Neural cell (in vitro differentiated cells): Measurements from ENCODE around the gene GAL3ST3. TPM values are rescaled to one million over a fixed set of nuclear protein-coding genes. Genes with fewer than 3 reads are reported as not detected.

Experiments
- H2AFZ ChIP-seq: fragments of 200-600, 300-800 bp; sonication (generic), shearing (Covaris generic); 2 replicates; pipeline ENCODE4 v1.6.0; 2014; ENCODE audit warnings: low read depth, mild to moderate bottlenecking, antibody characterized with exemption, low read length, moderate library complexity
- H3F3A ChIP-seq: fragments of 200-600 bp; shearing (Covaris generic); 2 replicates; pipeline ENCODE4 v1.6.1; 2016; ENCODE audit warnings: mild to moderate bottlenecking, moderate library complexity, mixed read lengths, antibody characterized with exemption, low read length; ENCODE audit not compliant: insufficient read depth, poor library complexity, severe bottlenecking
- H3K27ac ChIP-seq: fragments of 200-600, 300-800 bp; sonication (generic), shearing (Covaris generic); 2 replicates; pipeline ENCODE4 v1.5.1; 2014; ENCODE audit warnings: mild to moderate bottlenecking, low read length, moderate library complexity
- H3K27me3 ChIP-seq: fragments of 300-800, 200-600 bp; sonication (generic), shearing (Covaris generic); 2 replicates; pipeline ENCODE4 v1.6.0; 2014; ENCODE audit warnings: mild to moderate bottlenecking, low read depth, low read length, moderate library complexity; ENCODE audit not compliant: insufficient read depth
- H3K36me3 ChIP-seq: fragments of 300-800, 200-600 bp; sonication (generic), shearing (Covaris generic); 2 replicates; pipeline ENCODE4 v1.5.1; 2014; ENCODE audit warnings: mild to moderate bottlenecking, antibody characterized with exemption, low read length, moderate library complexity; ENCODE audit not compliant: insufficient read depth
- H3K4me2 ChIP-seq: fragments of 300-800, 200-600 bp; sonication (generic), shearing (Covaris generic); 2 replicates; pipeline ENCODE4 v1.6.0; 2014; ENCODE audit warnings: mild to moderate bottlenecking, low read length
- H3K4me3 ChIP-seq: fragments of 300-800, 200-600 bp; sonication (generic), shearing (Covaris generic); 2 replicates; pipeline ENCODE4 v1.5.1; 2014; ENCODE audit warnings: mild to moderate bottlenecking, low read length, moderate library complexity
- H3K79me2 ChIP-seq: fragments of 200-600 bp; shearing (Covaris generic); replicated peaks from 2 replicates; pipeline ENCODE4 v1.6.0; 2014; ENCODE audit warnings: mild to moderate bottlenecking, low read length, moderate library complexity; ENCODE audit not compliant: insufficient read depth
- H3K9ac ChIP-seq: fragments of 300-800, 200-600 bp; sonication (generic), shearing (Covaris generic); 2 replicates; pipeline ENCODE4 v1.6.1; 2016; ENCODE audit warnings: mild to moderate bottlenecking, low read length, mixed read lengths
- H3K9me2 ChIP-seq: fragments of 200-600 bp; shearing (Covaris generic); 2 replicates; pipeline ENCODE4 v1.6.1; 2016; ENCODE audit warnings: mild to moderate bottlenecking, low read length, mixed read lengths; ENCODE audit not compliant: insufficient read depth
- H3K9me3 ChIP-seq: fragments of 200-600, 300-800 bp; sonication (generic), shearing (Covaris generic); 2 replicates; pipeline ENCODE4 v1.6.1; 2016; ENCODE audit warnings: mild to moderate bottlenecking, mixed run types, low read length, moderate library complexity, mixed read lengths
- H4K20me1 ChIP-seq: fragments of 200-600 bp; shearing (Covaris generic); 2 replicates; pipeline ENCODE4 v1.6.1; 2016; ENCODE audit warnings: mild to moderate bottlenecking, mixed run types; ENCODE audit not compliant: insufficient read depth
- CTCF ChIP-seq: fragments of 450-650 bp; IDR thresholded peaks from 2 replicates; pipeline ENCODE4 v1.5.1; 2014; ENCODE audit warnings: antibody characterized with exemption, mild to moderate bottlenecking, moderate library complexity; ENCODE audit not compliant: poor library complexity, severe bottlenecking
- EP300 ChIP-seq: fragments of 450-650 bp; conservative IDR thresholded peaks from 2 replicates; pipeline ENCODE4 v1.6.1; 2014; ENCODE audit warnings: antibody characterized with exemption, mild to moderate bottlenecking, moderate library complexity; ENCODE audit not compliant: poor library complexity, severe bottlenecking
- EZH2 ChIP-seq: fragments of 200-600, 300-800 bp; shearing (Covaris generic), sonication (generic); IDR thresholded peaks from 2 replicates; pipeline ENCODE4 v1.6.1; 2014; ENCODE audit warnings: antibody characterized with exemption, low read length, borderline replicate concordance, mild to moderate bottlenecking; ENCODE audit not compliant: insufficient read depth, poor library complexity, severe bottlenecking
- MXI1 ChIP-seq: fragments of 450-650 bp; conservative IDR thresholded peaks from 2 replicates; pipeline ENCODE4 v1.6.1; 2014; ENCODE audit warnings: antibody characterized with exemption, mild to moderate bottlenecking; ENCODE audit not compliant: poor library complexity, severe bottlenecking
- POLR2AphosphoS5 ChIP-seq: IDR thresholded peaks from 2 replicates; pipeline ENCODE4 v1.6.1; 2012
- RAD21 ChIP-seq: fragments of 450-650 bp; conservative IDR thresholded peaks from 2 replicates; pipeline ENCODE4 v1.6.1; 2014; ENCODE audit warnings: antibody characterized with exemption, mild to moderate bottlenecking, moderate library complexity
- SMC3 ChIP-seq: fragments of 450-650 bp; conservative IDR thresholded peaks from 2 replicates; pipeline ENCODE4 v1.6.1; 2014; ENCODE audit warnings: antibody characterized with exemption, mild to moderate bottlenecking, moderate library complexity; ENCODE audit not compliant: poor library complexity
- TAF1 ChIP-seq: IDR thresholded peaks from 2 replicates; pipeline ENCODE4 v1.6.1; 2012; ENCODE audit warnings: low read depth
- polyA plus RNA-seq: library from polyadenylated mRNA; depleted of rRNA; stranded (reverse); fragments of >200 nt; gene quantifications from 2 replicates; pipeline ENCODE4 v1.2.3, GENCODE V29; 2014
- TF ChIP-seq, protein P1 (sequence below): IDR thresholded peaks from 2 replicates; pipeline ENCODE4 v1.6.1; 2012; ENCODE audit warnings: borderline replicate concordance

The GAL3ST3 gene
- polyA plus RNA-seq, 1 donor from 2014 or later, result 17.2 TPM

- H4K20me1 ChIP-seq, result no peaks in the 10 kb centered on the region
- no peaks in the 10 kb centered on the region for H3K36me3 ChIP-seq
- no peaks in the 10 kb centered on the region for H3K79me2 ChIP-seq
- H3K27me3 ChIP-seq, result peaks cover 8% of the 10 kb centered on the region
- no peak overlapping the region for H2AFZ ChIP-seq
- no peaks in the 10 kb centered on the region for H3K9me2 ChIP-seq
- H3F3A ChIP-seq, result no peaks in the 10 kb centered on the region
- H3K4me3 ChIP-seq, result no peak overlapping the region
- H3K9me3 ChIP-seq, result no peaks in the 10 kb centered on the region
- TF ChIP-seq CTCF (no peak), EZH2 (no peak), MXI1 (no peak), EP300 (no peak), SMC3 (no peak)
- TF ChIP-seq, protein P1, sequence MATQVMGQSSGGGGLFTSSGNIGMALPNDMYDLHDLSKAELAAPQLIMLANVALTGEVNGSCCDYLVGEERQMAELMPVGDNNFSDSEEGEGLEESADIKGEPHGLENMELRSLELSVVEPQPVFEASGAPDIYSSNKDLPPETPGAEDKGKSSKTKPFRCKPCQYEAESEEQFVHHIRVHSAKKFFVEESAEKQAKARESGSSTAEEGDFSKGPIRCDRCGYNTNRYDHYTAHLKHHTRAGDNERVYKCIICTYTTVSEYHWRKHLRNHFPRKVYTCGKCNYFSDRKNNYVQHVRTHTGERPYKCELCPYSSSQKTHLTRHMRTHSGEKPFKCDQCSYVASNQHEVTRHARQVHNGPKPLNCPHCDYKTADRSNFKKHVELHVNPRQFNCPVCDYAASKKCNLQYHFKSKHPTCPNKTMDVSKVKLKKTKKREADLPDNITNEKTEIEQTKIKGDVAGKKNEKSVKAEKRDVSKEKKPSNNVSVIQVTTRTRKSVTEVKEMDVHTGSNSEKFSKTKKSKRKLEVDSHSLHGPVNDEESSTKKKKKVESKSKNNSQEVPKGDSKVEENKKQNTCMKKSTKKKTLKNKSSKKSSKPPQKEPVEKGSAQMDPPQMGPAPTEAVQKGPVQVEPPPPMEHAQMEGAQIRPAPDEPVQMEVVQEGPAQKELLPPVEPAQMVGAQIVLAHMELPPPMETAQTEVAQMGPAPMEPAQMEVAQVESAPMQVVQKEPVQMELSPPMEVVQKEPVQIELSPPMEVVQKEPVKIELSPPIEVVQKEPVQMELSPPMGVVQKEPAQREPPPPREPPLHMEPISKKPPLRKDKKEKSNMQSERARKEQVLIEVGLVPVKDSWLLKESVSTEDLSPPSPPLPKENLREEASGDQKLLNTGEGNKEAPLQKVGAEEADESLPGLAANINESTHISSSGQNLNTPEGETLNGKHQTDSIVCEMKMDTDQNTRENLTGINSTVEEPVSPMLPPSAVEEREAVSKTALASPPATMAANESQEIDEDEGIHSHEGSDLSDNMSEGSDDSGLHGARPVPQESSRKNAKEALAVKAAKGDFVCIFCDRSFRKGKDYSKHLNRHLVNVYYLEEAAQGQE, result no peak
- no peak overlapping the region for H3K9ac ChIP-seq
- H3K27ac ChIP-seq, result no peak overlapping the region
- H3K4me2 ChIP-seq, result no peak overlapping the region
Measured at GRCh38 chr11:66020212-66020611, 28.7 kb downstream of the GAL3ST3 start.

GRCh38 chr11:66017321-66017720 lies 31.6 kb downstream of the GAL3ST3 start:
- Histone ChIP-seq H3K27me3 (peaks cover 11% of the 10 kb centered on the region), H3K9me2 (no peaks in the 10 kb centered on the region)
- TF ChIP-seq EP300 (no peak), TAF1 (no peak), CTCF (no peak), POLR2AphosphoS5 (no peak), RAD21 (no peak), MXI1 (no peak), EZH2 (no peak)

More at GRCh38 chr11:66017321-66017720, 31.6 kb downstream of the GAL3ST3 start:
- H2AFZ ChIP-seq, result no peak overlapping the region
- H3K79me2 ChIP-seq, result no peaks in the 10 kb centered on the region
- no peak overlapping the region for H3K9ac ChIP-seq
- H3K27ac ChIP-seq, result no peak overlapping the region
- no peaks in the 10 kb centered on the region for H4K20me1 ChIP-seq
- H3K36me3 ChIP-seq, result no peaks in the 10 kb centered on the region
- H3K9me3 ChIP-seq, result no peaks in the 10 kb centered on the region
- no peak overlapping the region for H3K4me3 ChIP-seq
- no peak overlapping the region for H3K4me2 ChIP-seq
- H3F3A ChIP-seq, result no peaks in the 10 kb centered on the region
